Lower leg skin (tissue), 3 donors: ENCODE results near the gene EPRS1.

Experiments used
- POLR2A ChIP-seq, 2 donors: fragments of 450-650 bp; IDR thresholded peaks; one replicate each; pipeline ENCODE4 v1.6.1; 2016 to 2017; ENCODE audit warnings: antibody characterized with exemption in 2 of 2, mild to moderate bottlenecking in 1 of 2, moderate library complexity in 1 of 2
- TF ChIP-seq, protein P1 (sequence below), 3 donors: fragments of 450-650 bp; IDR thresholded peaks; one replicate each; pipeline ENCODE4 v1.5.1; 2016; ENCODE audit warnings: antibody characterized with exemption in 3 of 3, mild to moderate bottlenecking in 3 of 3, moderate library complexity in 2 of 3

- TF ChIP-seq POLR2A (IDR thresholded peaks at IDR 0.05) = no peak
- TF ChIP-seq, protein P1, sequence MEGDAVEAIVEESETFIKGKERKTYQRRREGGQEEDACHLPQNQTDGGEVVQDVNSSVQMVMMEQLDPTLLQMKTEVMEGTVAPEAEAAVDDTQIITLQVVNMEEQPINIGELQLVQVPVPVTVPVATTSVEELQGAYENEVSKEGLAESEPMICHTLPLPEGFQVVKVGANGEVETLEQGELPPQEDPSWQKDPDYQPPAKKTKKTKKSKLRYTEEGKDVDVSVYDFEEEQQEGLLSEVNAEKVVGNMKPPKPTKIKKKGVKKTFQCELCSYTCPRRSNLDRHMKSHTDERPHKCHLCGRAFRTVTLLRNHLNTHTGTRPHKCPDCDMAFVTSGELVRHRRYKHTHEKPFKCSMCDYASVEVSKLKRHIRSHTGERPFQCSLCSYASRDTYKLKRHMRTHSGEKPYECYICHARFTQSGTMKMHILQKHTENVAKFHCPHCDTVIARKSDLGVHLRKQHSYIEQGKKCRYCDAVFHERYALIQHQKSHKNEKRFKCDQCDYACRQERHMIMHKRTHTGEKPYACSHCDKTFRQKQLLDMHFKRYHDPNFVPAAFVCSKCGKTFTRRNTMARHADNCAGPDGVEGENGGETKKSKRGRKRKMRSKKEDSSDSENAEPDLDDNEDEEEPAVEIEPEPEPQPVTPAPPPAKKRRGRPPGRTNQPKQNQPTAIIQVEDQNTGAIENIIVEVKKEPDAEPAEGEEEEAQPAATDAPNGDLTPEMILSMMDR (IDR thresholded peaks at IDR 0.05) = no peak
Observed at GRCh38 chr1:220003610-220004299, 42.5 kb downstream of the EPRS1 start.
